Measurements from ENCODE around the gene MVK. TPM values are rescaled to one million over a fixed set of nuclear protein-coding genes. Genes with fewer than 3 reads are reported as not detected.

MVK gene
- polyA plus RNA-seq, 3 donors = 20.0 to 20.6 (median 20.2) TPM

DNA sequence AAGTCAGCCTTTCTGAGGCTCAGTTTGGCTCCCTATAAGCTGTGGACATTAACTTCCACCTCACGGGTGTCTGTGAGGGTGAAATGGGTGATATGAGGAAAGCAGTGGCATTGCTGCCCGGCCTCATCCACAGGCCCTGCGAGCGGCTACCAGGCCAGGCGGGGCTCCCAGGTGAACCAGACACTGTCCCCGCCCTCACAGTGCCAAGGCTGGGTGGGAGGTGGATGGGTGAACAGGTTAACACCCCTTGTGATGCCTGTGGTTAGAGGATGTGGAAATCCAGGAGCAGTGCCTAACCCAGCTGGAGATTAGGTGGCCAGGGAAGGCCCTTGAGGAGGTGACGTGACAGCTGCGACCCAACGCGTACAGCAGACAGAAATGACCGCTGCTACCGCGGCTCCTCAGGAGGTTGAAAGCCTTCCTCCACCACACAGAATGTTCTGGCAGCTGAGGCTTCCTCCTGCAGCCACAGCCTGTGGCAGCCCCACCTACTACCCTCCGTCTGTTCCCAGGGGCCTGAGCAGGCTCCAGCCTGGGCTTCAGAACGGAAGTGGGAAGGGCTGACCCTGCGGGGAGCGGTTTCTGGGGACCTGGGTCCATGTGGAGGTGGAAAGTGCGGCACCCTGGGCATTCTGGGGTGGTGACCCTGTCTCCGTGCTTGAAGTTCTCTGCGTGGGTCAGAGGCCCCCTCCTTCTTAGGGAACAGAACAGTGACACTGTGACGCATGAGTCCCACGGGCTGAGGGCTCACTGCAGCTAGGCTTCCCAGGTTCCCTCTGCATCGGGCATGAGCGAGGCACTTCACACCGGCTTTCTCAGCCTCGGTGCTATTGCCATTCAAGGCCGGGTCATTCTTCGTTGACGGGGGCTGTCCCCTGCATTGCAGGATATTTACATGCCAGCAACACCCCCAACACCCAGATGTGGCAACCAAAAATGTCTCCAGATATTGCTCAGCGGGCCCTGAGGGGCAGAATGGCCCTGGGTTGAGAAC, 10.0 kb upstream of the MVK start:
- no peak for DNase-seq (ENCODE audit: low read depth in 3 of 3, low spot score in 2 of 3)

GRCh38 chr12:109566424-109566823, 7.2 kb upstream of the MVK start:
- DNase-seq (ENCODE audit: low read depth in 3 of 3, low spot score in 2 of 3) = no peak

DNA sequence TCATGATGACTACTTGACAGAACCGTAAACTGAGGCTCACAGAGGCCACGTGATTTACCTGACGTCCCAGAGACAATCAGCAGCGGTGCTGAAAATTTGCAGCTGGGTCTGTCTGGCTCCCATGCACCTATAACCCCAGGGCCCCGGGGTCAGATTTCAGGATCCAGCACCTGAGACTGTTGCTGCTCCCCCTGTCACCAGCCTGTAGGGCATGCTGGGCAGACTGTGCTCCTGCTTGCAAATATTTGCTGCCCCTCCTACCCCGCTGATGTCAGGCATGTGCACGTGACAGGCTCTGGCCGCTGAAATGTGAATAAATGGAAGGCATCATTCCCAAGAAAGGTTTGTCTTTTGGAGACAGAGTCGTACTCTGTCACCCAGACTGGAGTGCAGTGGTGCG, 6.3 kb upstream of the MVK start:
- DNase-seq (ENCODE audit: low read depth in 3 of 3, low spot score in 2 of 3) = no peak

DNA sequence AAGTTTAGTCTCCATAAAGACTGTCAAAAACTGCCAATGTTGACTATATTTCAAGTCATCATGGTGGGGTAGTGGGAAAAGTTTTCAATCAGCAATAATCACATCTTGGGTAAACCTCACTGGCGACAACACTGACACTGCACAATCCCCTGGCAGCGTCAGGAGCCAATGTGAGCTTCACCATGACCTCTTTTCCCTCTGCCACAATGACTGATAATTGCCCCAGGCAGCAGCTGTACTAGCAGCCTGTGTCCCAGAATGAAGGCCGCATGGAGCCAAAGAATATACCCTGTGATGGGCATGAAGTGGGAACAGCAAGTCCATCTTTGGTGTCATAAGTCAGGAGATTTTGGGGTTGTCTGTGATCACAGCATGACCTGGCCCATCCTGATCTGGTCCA, 5.6 kb upstream of the MVK start:
- no peak for DNase-seq (ENCODE audit: low read depth in 3 of 3, low spot score in 2 of 3)

DNA sequence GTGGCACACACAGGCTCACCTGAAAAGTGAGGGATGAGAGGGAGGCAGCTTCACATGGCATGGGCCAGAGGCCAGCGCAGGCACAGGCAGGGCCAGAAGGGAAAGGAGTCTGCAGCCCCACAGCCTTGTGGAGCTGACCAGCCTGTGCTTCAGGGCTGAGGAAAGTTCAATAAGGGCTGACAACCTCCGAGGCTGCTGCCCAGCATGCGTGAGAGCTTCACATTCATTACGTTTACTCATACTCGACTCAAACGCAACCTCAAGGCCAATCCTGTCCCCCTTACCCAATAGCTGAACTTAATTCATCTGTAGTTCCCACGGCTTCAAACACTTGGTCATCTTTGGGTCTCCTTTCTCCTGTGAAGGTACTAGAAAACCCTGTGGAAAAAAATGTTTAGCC, 5.1 kb upstream of the MVK start:
- no peak for DNase-seq (ENCODE audit: low read depth in 3 of 3, low spot score in 2 of 3)

GRCh38 chr12:109571773-109572505, 1.7 kb upstream of the MVK start:
- no peak for DNase-seq (ENCODE audit: low read depth in 3 of 3, low spot score in 2 of 3)

GRCh38 chr12:109572506-109572845, 1.1 kb upstream of the MVK start:
- no peak for DNase-seq (ENCODE audit: low read depth in 3 of 3, low spot score in 2 of 3)

DNA sequence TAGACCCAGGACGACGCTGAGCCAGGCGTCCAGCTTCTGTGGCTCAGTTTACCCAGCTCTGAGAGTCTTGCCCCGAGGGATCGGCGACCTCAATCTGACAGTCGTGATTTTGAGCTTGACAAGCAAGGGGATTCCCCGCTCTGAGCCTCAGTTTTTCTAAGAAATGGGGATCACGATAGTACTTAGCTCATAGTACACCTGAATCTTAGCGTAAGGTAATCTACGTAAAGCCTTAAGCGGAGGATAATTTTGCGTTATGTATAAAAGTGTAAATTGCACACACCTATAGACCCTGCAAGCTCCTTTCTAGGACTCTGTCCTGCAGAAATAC, 285 bp downstream of the MVK start:
- no peak for DNase-seq (ENCODE audit: low read depth in 3 of 3, low spot score in 2 of 3)

DNA sequence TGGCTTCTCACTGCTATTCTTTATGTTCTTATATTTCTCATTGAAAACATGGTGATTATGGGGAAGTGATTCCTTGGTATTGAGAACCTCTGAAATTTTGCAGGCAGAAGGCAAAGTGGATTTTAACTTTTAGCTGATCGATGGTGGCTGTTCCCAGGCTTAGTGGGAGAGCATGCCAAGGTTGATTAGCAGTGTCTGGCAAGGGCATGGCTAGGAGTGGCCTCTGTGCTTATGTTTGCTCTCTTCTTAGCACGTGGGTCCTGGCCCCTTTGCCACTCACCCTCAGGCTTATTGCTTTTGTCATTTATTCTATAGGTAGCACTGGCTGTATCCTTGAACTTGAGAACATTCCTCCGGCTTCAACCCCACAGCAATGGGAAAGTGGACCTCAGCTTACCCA, 2.1 kb downstream of the MVK start:
- no peak for DNase-seq (ENCODE audit: low read depth in 3 of 3, low spot score in 2 of 3)

DNA sequence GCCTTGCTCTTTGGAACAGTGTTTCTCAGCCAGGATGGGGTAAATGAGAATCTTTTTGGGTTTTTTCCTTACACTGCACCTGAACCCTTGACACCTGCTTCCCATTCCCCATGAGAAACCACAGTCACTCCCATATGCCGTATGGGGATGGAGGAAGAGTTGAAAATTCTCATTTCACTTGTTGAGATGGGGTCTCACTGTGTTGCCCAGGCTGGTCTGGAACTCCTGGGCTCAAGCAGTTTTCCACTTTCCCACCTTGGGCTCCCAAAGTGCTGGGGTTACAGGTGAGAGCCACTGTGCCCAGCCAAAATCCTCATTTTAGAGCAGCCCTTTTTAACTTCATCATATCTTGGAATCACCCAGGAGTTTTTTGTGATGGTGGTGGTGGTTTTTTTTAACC, 3.7 kb downstream of the MVK start:
- DNase-seq (ENCODE audit: low read depth in 3 of 3, low spot score in 2 of 3) = no peak

DNA sequence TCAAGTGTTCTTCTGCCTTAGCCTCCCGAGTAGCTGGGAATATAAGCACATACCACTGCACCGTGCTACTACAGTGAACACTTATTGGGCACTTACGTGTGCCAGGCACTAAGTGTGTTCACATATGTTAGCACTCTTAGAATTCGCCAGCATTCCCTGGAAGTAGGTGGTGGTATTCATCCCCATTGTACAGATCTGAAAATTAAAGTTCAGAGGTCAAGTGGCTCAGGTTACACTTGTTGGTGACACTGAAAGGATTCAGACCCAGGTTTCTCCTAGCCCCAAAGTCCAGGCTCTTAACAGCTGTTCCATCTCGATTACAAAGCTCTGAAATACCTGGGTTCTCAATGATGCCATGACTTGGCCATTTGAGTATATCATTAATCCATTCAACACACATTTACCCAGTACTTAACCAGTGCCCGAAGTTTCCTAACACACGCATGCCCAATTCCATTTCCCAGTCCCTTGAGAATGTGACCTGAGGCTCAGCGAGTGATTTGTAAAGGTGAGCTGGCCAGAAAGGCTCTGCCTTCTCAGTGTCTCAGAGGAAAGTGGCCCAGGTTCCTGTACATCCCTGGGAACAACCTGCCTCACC, 4.8 kb downstream of the MVK start:
- DNase-seq (ENCODE audit: low read depth in 3 of 3, low spot score in 2 of 3) = no peak

DNA sequence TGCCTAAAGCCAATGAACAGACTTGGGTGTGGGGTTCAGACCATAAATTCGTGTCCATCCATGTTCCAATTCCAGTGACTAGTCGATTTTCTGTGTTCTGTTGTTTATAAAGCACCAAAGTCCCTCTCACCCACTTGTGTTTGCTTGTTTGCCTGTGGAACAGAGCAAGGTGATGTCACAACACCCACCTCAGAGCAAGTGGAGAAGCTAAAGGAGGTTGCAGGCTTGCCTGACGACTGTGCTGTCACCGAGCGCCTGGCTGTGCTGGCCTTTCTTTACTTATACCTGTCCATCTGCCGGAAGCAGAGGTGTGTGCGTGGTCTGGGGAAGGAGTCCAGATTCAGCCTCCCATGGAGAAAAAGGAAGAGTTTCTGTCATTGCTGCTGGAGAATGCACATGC, 6.0 kb downstream of the MVK start:
- no peak for DNase-seq (ENCODE audit: low read depth in 3 of 3, low spot score in 2 of 3)

DNA sequence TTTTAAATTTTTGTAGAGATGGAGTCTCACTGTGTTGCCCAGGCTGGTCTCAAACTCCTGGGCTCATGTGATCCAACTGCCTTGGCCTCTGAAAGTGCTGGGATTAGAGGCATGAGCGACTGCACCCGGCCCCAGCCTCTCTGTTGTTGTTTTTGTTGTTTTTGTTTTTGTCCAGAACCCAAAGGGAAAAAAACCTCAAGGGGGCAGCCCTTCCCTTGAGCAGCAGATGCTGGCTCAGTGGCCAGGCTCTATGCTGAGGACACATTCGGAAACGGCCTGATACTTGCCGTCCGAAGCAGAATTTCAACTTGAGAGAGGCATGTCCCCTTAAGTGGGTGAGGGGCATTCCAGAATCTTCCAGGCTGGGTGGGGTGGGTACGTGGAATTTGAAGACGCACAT, 6.7 kb downstream of the MVK start:
- no peak for DNase-seq (ENCODE audit: low read depth in 3 of 3, low spot score in 2 of 3)

DNA sequence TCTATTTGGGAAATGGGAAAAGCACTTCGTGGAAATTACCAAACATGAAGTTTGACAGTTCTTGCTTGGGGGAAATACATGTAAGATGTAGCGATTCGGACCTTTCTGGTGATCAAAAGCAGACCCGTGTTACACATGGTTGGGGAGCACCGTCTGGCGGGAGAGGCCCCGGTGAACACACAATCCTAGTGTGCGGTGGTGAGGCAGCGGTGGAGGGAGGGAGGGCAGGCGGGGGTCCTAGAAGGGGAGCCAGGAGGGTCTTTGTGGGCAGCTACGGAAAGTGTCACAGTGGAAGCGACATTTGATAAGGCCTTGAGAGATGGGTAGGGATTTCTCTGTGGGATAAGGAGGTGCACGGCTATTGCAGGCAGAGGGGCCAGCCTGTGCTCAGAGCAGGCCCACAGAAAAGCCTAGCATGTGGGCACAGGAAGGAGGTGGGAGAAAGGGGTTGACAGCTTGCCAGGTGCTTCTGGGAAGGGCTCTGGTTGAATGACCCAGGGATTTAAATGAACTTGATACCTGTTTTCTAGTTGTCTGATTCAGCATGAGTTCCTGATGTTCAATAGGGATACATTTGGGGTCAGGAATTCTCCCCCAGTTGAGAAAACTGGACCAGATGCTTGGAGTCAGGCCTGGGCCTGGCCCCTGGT, 7.2 kb downstream of the MVK start:
- no peak for DNase-seq (ENCODE audit: low read depth in 3 of 3, low spot score in 2 of 3)

- no peak for DNase-seq (ENCODE audit: low read depth in 3 of 3, low spot score in 2 of 3)
These were observed 7.7 kb downstream of the MVK start for GRCh38 chr12:109581334-109581691.

GRCh38 chr12:109581856-109582255, 8.3 kb downstream of the MVK start:
- no peak for DNase-seq (ENCODE audit: low read depth in 3 of 3, low spot score in 2 of 3)

- no peak for DNase-seq (ENCODE audit: low read depth in 3 of 3, low spot score in 2 of 3)
These were observed 9.0 kb downstream of the MVK start for GRCh38 chr12:109582636-109583035.

- DNase-seq (ENCODE audit: low read depth in 3 of 3, low spot score in 2 of 3) = no peak
These were observed 10.1 kb downstream of the MVK start for GRCh38 chr12:109583733-109584132.

DNA sequence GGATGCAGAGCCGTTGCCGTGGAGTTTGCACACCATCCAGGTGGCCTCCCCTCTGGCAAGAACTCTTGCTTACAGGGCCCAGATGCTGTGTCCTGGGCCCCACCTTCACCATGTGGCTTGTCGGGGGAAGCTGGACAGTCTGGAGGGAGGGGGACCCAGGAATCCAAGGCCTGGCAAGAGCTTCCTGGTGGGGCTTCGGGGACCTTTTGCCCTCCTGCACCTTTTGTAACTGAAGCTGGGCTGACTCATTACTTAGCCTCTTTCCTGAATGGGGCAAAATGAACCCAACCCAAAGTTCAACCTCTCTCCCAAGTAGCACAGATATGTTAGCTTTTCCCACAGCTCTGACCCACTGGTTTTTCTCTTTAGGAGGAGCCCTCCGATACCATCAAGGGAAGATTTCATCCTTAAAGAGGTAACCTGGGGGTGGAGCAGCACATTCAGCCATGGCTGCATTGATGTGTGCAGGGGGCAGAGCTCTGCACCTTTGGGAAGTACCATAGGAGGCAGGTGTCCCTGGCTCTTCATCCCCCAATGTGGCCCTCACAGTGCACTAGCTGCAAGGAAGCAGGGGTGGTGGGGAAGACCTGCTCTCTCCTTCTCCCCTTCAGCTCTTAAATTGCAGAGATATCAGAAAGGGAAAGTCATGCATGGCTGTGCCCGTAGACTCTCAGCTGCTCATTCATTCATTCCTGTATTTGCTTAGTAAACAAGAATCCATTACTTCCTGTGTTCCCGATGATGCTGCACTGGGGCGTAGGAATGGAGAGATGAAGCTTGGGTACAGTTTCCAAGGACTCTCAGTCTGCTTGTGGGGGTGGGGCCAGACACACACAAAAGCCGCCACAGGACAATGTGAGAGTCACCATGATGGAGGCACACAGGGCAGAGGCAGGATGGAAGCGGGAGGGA, 13.0 kb downstream of the MVK start:
- no peak for DNase-seq (ENCODE audit: low read depth in 3 of 3, low spot score in 2 of 3)

DNA sequence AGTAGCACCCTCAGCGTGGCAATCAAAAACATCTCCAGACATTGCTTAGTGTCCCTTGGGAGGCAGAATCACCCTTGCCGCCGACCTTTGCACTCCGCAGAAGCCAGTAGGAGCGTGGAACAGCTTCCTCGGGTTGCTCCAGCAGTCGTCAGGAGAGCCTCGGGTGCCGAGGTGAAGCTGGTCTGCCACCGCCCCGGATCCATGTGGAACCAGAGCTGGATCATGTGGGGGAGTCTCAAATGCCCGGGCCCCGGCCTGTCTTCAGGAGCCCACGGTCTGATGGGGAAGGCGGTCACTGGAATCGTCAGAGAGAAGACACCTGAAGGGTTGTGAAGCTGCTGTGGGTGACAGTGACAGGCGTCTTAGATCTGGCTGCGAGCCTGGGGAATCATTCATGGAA, 14.3 kb downstream of the MVK start:
- no peak for DNase-seq (ENCODE audit: low read depth in 3 of 3, low spot score in 2 of 3)

Measured in right renal cortex interstitium (tissue), 3 donors.